Left lobe of liver (tissue), 2 donors: ENCODE results near the gene PAX4. TPM values are rescaled to one million over a fixed set of nuclear protein-coding genes. Genes with fewer than 3 reads are reported as not detected.

Experiments
- ATAC-seq: fragments of 200-7000 bp; cut with Tn5 transposase; one replicate; pipeline ENCODE4 v1.9.1; 2020; ENCODE audit warnings: mild to moderate bottlenecking, moderate library complexity
- DNase-seq: peaks from one replicate; pipeline ENCODE4 v3.0.0-alpha.2; 2020; ENCODE audit warnings: low spot score
- total RNA-seq: library from RNA; stranded (reverse); gene quantifications from one replicate; pipeline ENCODE4 v1.2.1, GENCODE V29; 2021
- donor health status: DM: no; HTN: no; CAD: no; lungs with moderate emphysema.
- donor health status: DM: no; HTN: yes; CAD: no.

Gene PAX4
- not detected for total RNA-seq

- no peak for ATAC-seq
Measured at GRCh38 chr7:127618042-127618441, at the start of gene PAX4. Gene PAX4, minus strand, starts transcription at chr7:127618142. Its CDS starts 2,214 bp downstream, at chr7:127615928.

GRCh38 chr7:127667017-127667670, 49.2 kb upstream of the PAX4 start:
- DNase-seq (no peak), ATAC-seq (no peak)

More at GRCh38 chr7:127618042-127618441, at the start of gene PAX4:
- no peak for DNase-seq

- no peak for DNase-seq
- ATAC-seq = no peak
Measured at GRCh38 chr7:127666602-127667001, 48.7 kb upstream of the PAX4 start.

DNA sequence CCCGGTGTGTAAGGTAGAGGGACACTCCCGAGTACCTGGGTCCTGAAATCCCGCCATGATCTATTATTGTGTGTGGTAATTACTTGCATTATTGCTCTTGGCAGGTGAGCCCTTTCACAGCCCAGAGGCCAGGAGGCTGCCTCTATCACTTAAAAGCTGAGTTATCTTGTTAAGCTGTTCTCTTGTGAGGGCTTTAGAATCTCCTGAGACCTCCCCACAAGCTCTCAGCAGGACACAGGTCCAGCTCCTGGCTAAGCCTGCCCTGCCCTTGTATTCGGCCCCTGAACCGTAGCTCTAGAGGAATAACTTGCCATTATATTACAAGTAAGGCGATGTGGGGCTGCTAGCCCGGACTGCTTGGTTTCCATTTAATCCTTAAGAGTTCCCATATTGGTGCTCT, 48.0 kb upstream of the PAX4 start:
- no peak for ATAC-seq
- DNase-seq = no peak

DNA sequence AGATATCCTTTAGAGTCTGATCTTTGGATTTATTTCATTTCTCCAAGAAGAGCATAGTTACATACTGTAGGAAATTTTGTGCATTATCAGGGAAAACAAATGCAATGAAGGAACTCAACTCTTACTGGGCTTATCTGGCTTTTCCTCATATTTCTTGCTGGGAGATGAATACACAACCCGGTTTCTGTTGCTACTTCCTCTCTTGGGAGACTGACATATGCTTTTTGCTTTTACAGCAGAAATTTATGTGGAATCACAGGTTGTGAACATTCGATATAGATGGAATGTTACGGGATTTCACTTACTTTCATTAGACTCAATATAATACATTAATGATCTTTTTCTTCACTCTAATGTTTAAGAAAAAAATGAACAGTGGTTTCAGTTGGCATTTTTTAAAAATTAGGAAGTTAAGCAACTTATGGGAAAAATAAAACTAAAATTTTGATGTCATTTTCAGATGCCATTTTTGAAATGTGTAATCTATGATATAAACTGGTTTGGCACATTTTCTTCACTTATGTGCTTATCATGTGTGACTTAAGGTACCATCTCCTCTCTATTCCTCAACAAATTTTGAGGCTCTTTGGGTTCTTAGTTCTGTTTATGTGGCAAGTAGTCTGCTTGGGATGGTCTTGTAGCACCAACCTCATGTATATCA, 41.2 kb upstream of the PAX4 start:
- DNase-seq (no peak), ATAC-seq (no peak)

- DNase-seq = no peak
- no peak for ATAC-seq
Measured at GRCh38 chr7:127657500-127657899, 39.6 kb upstream of the PAX4 start.

DNA sequence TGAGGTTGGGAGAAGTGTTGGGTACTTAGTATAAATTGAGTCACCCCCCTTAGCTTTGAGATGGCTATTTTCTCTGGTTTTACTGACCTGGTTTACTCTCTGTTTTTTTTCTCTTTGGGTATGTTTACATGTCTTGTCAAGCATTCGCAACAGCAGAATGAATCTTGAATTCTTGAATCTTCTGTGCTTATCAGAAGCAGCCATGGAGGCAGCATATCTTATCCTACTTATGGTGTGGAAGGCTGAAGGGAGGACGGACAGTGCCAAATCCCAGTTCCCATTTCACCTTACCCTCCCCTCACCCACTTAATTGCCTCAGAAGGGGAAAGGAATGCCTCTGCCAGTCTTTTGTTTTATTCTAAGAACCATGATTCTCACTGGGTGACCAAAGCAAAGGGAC, 37.8 kb upstream of the PAX4 start:
- no peak for ATAC-seq

DNA sequence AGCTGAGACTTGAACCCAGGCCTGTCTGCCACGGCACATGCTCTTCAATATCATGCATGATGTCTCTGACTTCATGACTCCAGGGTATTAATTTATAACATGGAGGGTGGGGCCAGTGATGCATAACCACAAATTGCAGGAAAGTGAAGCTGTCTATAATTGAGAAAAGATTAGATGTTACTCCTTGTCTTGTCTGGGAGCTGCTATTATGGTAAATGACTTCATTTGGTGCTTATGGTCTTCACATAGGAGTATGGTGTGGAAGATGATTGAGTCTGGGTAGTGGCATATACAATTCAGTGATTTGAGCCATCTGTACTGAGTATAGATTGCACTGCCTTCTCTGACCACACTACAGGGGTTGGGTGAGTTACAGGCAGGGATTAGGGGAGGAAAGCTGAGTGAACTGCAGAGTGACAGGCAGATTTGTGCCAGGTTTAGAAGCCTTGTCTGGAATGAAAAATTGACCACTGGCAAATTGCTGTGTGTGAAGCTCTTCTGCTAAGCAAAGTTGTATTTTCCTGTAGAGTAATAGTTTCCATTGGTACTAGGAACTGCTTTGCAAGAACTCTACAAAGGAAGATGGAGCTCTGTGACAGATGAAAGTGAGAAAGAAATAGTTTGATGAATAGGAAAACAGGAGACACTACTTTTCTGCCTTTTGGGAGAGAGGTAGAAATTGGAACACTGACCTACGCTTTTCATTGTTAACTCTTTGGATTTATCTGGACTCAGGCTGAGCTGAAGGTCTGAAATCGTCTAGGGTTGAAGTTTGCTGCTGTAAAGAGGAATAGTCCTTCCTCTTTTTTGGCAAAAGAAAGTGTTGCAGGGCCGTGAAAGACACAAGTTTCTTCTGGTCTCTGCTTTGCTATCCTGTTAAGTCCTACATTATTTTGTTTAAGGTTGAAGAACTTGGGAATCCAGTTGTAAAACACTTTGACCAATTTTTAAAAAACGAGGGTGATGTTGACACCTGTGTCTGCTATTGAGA, 36.8 kb upstream of the PAX4 start:
- DNase-seq (no peak), ATAC-seq (no peak)

More for the DNA sequence above, 37.8 kb upstream of the PAX4 start:
- no peak for DNase-seq

DNA sequence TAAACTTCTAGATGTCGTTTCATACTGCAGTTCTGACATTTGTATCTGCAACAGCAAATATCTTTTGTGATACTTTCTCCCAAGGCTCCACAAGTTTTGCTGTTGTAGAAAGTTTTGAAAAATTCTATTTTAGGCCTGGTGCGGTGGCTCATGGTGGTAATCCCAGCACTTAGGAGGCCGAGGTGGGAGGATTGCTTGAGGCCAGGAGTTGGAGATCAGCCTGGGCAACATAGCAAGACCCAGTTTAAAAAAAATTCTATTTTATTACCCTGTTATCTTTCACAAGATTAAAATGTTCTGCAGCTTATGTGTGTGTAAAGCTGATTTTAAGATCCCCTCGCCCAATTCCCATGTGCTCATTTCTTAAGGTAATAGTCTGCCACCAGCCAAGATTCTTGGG, 35.5 kb upstream of the PAX4 start:
- DNase-seq = no peak

GRCh38 chr7:127652333-127653248, 34.6 kb upstream of the PAX4 start:
- ATAC-seq (no peak), DNase-seq (no peak)

More for the DNA sequence above, 35.5 kb upstream of the PAX4 start:
- no peak for ATAC-seq

DNA sequence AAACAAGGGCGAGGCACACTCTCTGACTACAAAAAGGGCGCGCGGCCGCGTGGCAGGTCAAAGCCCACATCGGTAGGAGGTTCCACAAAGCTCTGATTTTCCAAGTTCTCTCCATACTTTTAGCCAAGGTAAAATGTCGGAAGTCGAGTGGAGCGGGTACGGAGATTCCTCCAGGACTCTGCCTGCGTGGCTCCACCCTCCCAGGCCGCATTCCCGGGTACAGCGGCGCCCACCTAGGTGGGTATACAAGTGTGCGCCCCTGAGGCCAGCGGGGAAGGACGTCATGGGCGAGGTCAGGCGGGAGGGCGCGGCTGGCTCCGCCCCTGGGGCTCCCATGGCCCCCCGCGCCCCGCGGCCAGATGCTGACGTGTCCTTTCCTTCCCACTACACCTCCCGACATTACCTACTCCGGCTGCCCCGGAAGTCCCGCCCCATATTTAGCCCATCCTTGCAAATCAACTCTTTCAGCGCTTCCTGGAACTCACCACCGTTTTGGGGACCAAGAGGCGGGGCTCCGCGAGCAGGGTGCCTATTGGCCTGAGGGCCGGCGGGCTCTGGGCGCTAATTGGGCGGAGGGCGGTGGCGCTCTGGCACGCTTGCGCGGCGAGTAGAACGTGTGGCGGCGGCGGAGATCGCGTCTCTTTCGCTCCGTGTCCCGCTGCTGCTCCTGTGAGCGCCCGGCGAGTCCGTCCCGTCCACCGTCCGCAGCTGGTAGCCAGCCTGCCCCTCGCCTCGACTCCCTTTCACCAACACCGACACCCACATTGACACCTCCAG, 33.8 kb upstream of the PAX4 start, which contains the start of gene SND1:
Gene SND1, plus strand, starts transcription at position 639 of the 777 bp plus-strand sequence. CDS start 180 bp downstream, outside the sequence.
- peak; percentile 92 for ATAC-seq
- peak; percentile 100 for DNase-seq

DNA sequence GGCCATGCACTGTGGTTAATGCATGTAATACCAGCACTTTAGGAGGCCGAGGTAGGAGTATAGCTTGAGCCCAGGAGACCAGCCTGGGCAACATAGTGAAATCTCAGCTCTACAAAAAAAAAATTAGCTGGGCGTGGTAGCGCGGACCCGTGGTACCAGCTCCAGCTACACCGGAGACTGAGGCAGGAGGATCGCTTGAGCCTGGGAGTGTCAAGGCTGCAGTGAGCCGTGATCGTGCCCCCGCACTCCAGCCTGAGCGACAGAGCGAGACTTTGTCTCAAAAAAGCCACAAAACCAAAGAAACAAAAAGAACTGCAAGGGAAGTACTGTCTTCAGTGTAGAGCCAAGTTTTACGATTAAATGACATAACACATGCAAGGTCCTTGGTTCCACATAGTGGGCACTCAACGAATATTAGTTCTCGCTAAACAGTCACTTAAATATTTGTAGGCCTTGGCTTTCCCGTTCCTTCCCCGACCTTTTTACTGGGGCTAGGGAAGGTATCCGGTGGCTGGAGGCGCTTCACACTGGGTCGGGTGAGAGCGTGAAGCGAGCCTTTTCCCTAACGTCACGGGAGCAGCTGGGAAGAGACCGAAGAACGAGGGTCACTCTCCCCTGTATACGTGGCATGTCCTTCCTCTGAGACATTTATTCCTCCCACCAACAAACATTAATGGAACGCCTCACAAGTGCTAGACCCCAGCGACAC, 33.1 kb upstream of the PAX4 start:
- ATAC-seq = peak; percentile 32
- DNase-seq = no peak

DNA sequence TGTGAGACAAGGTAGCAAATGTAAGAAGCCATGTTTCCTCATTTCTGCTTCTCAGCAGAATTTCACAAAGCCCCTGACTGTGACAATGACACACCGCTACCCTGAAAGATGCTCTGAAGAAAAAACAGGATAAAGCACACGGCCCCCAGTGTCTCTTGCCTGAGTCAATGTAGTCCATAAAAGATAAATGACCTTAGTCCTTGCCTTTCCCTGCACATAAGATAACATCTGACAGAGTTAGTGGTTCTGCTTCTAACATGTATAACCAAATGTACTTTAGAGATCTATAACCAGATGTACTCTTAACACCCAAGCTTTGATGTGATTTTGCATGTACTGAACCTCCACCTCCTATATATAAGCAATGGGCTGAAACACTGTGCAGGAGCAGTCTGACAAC, 31.0 kb upstream of the PAX4 start:
- DNase-seq (no peak), ATAC-seq (no peak)

GRCh38 chr7:127647636-127648035, 29.7 kb upstream of the PAX4 start:
- no peak for DNase-seq
- no peak for ATAC-seq

GRCh38 chr7:127644484-127644883, 26.5 kb upstream of the PAX4 start:
- ATAC-seq = no peak

GRCh38 chr7:127638197-127638596, 20.3 kb upstream of the PAX4 start:
- no peak for DNase-seq
- no peak for ATAC-seq

More at GRCh38 chr7:127644484-127644883, 26.5 kb upstream of the PAX4 start:
- DNase-seq = no peak

- ATAC-seq (peak; percentile 94), DNase-seq (no peak)
Measured at GRCh38 chr7:127635659-127636285, 17.8 kb upstream of the PAX4 start.

GRCh38 chr7:127632276-127632910, 14.5 kb upstream of the PAX4 start:
- ATAC-seq (no peak), DNase-seq (no peak)
